Endothelial cell of umbilical vein (primary cell): ENCODE results near the gene INO80C. TPM values are rescaled to one million over a fixed set of nuclear protein-coding genes. Genes with fewer than 3 reads are reported as not detected.

ENCODE experiments used
- BruUV-seq: library from RNA; stranded (reverse); fragments of 400-500 nt; replicated peaks from 2 replicates; lab custom pipeline; 2021; lab: Mats Ljungman, UMichigan
- CTCF ChIA-PET: fragments of 300-600, 350-600 bp; sonication (Branson Sonifier 250); formaldehyde crosslinking; loops from one replicate; lab custom pipeline; 2021; ENCODE audit warnings: antibody characterized with exemption, inconsistent platforms; lab: Charles Lee
- POLR2A ChIA-PET: fragments of 300-600, 350-600 bp; sonication (Branson Sonifier 250); formaldehyde crosslinking; loops from one replicate; lab custom pipeline; 2021; ENCODE audit warnings: antibody characterized with exemption, inconsistent platforms; lab: Charles Lee
- DNase-seq: peaks from one replicate; pipeline ENCODE4 v3.0.0-alpha.2; 2011; ENCODE audit warnings: low read depth, low spot score
- FAIRE-seq: peaks from 2 replicates; lab custom pipeline; 2011; peaks lifted over from hg19 to GRCh38; lab: Jason Lieb, UNC
- H2AFZ ChIP-seq: 2 replicates; pipeline ENCODE4 v1.6.0; 2012; ENCODE audit warnings: low read depth, low read length, control low read depth, inconsistent platforms
- H3K27ac ChIP-seq: 2 replicates; pipeline ENCODE4 v1.5.1; 2011; ENCODE audit warnings: low read depth, mild to moderate bottlenecking, control low read depth, low read length, moderate library complexity; ENCODE audit not compliant: insufficient read depth
- H3K27me3 ChIP-seq, 2 experiments: 2 replicates each; pipeline versions ENCODE4 v1.6.0 to v1.6.1; 2011; ENCODE audit warnings: low read length in 2 of 2, mixed read lengths in 1 of 2; ENCODE audit not compliant: control insufficient read depth in 2 of 2, insufficient read depth in 2 of 2
- H3K36me3 ChIP-seq, 2 experiments: 2 replicates in 1 of 2; 3 replicates in 1 of 2; pipeline ENCODE4 v1.5.1; 2011; ENCODE audit warnings: low read length in 2 of 2, mild to moderate bottlenecking in 1 of 2, moderate library complexity in 1 of 2; ENCODE audit not compliant: control insufficient read depth in 2 of 2, insufficient read depth in 2 of 2; ENCODE audit errors: extremely low read depth in 1 of 2
- H3K4me1 ChIP-seq: 3 replicates; pipeline ENCODE4 v1.5.1; 2011; ENCODE audit warnings: mild to moderate bottlenecking, low read length; ENCODE audit not compliant: control insufficient read depth, insufficient read depth; ENCODE audit errors: extremely low read depth
- H3K4me2 ChIP-seq: 2 replicates; pipeline ENCODE4 v1.6.1; 2011; ENCODE audit warnings: low read length, control low read depth, mixed read lengths; ENCODE audit not compliant: insufficient read depth
- H3K4me3 ChIP-seq, 3 experiments: fragments of 200-600 bp in 1 of 3; sonication (generic), shearing (Covaris generic) in 1 of 3; replicated peaks in 1 of 3; 2 replicates each; pipeline ENCODE4 v1.5.1; 2011 to 2016; ENCODE audit warnings: control low read depth in 3 of 3, low read length in 3 of 3, mild to moderate bottlenecking in 2 of 3, inconsistent platforms in 1 of 3, low read depth in 1 of 3, moderate library complexity in 1 of 3; ENCODE audit not compliant: insufficient read depth in 1 of 3
- H3K79me2 ChIP-seq: 2 replicates; pipeline ENCODE4 v1.6.0; 2012; ENCODE audit warnings: low read length, inconsistent platforms; ENCODE audit not compliant: control insufficient read depth, insufficient read depth
- H3K9ac ChIP-seq: replicated peaks from 2 replicates; pipeline ENCODE3; 2011; ENCODE audit warnings: low read length, control low read depth; ENCODE audit not compliant: insufficient read depth; ENCODE audit errors: extremely low read depth
- H3K9me1 ChIP-seq: replicated peaks from 3 replicates; pipeline ENCODE4 v1.6.0; 2011; ENCODE audit warnings: mild to moderate bottlenecking, low read length; ENCODE audit not compliant: control insufficient read depth, insufficient read depth; ENCODE audit errors: extremely low read depth
- H3K9me3 ChIP-seq: replicated peaks from 2 replicates; pipeline ENCODE4 v1.5.1; 2012; ENCODE audit warnings: low read length, inconsistent platforms; ENCODE audit not compliant: control insufficient read depth, insufficient read depth
- H4K20me1 ChIP-seq: replicated peaks from 2 replicates; pipeline ENCODE3; 2011; ENCODE audit warnings: mild to moderate bottlenecking, low read length; ENCODE audit not compliant: control insufficient read depth, insufficient read depth; ENCODE audit errors: extremely low read depth
- EZH2 ChIP-seq: IDR thresholded peaks from 2 replicates; pipeline ENCODE4 v1.6.1; 2012; ENCODE audit warnings: borderline replicate concordance, low read depth, mild to moderate bottlenecking, moderate library complexity, low read length, inconsistent platforms; ENCODE audit not compliant: severe bottlenecking
- FOS ChIP-seq: IDR thresholded peaks from 2 replicates; pipeline ENCODE4 v1.6.1; 2011; ENCODE audit warnings: mild to moderate bottlenecking, low read length, moderate library complexity, borderline replicate concordance; ENCODE audit not compliant: insufficient read depth
- GATA2 ChIP-seq: IDR thresholded peaks from 2 replicates; pipeline ENCODE4 v1.7.0; 2011; ENCODE audit warnings: low read depth, mild to moderate bottlenecking, moderate library complexity, mixed read lengths, low read length; ENCODE audit not compliant: insufficient read length, insufficient read depth
- JUN ChIP-seq: IDR thresholded peaks from 2 replicates; pipeline ENCODE4 v1.6.1; 2011; ENCODE audit warnings: borderline replicate concordance, low read depth; ENCODE audit not compliant: insufficient read length, insufficient read depth
- MYC ChIP-seq: IDR thresholded peaks from one replicate; pipeline ENCODE4 v1.6.1; 2011; ENCODE audit warnings: mild to moderate bottlenecking, low read depth, low read length
- POLR2A ChIP-seq: IDR thresholded peaks from 2 replicates; pipeline ENCODE4 v1.6.1; 2012; ENCODE audit warnings: low read depth, mild to moderate bottlenecking, control low read depth, low read length
- POLR2AphosphoS5 ChIP-seq: IDR thresholded peaks from 2 replicates; pipeline ENCODE4 v1.6.1; 2012; ENCODE audit warnings: low read depth, mild to moderate bottlenecking, control low read depth, low read length, moderate library complexity; ENCODE audit not compliant: insufficient read depth
- dilution Hi-C: fragments of 300-500 bp; cut with MboI; formaldehyde crosslinking; loops from one replicate; pipeline ENCODE4 v1.15.0; 2019; ENCODE audit warnings: low sequenced_read_pairs; ENCODE audit not compliant: extremely low pct_ligation_motif_present
- intact Hi-C: fragments of 100-400 bp; cut with micrococcal nuclease; formaldehyde crosslinking; loops from one replicate; pipeline ENCODE4 v1.10.0; 2022
- polyA plus RNA-seq, 4 experiments: library from polyadenylated mRNA; depleted of rRNA in 3 of 4; stranded (reverse) in 3 of 4; unstranded in 1 of 4; fragments of >200 nt; gene quantifications; 2 replicates each; pipeline versions ENCODE4 v1.2.1 to v1.2.3, GENCODE V29; 2011 to 2012; ENCODE audit warnings: missing spikeins in 1 of 4
- total RNA-seq: library from RNA; stranded (reverse); gene quantifications from 2 replicates; pipeline ENCODE4 v1.2.3, GENCODE V29; 2021
- TF ChIP-seq, protein P1 (sequence below): IDR thresholded peaks from 2 replicates; pipeline ENCODE4 v1.6.1; 2011; ENCODE audit not compliant: insufficient read depth, insufficient read length
- TF ChIP-seq, protein P2 (sequence below), 2 donors: IDR thresholded peaks; 1 replicate in 1 of 2; 2 replicates in 1 of 2; pipeline ENCODE4 v1.5.1; 2011; ENCODE audit warnings: low read length in 2 of 2, mild to moderate bottlenecking in 2 of 2, moderate library complexity in 2 of 2, control low read depth in 1 of 2, inconsistent platforms in 1 of 2, low read depth in 1 of 2; ENCODE audit not compliant: insufficient read depth in 1 of 2; ENCODE audit errors: extremely low read depth in 1 of 2

INO80C gene
- total and polyA plus RNA-seq, 2 donors (not counting 3 experiments of a cell fraction or from before 2014, with no cell fraction given): 43.4 to 56.0 TPM

DNA sequence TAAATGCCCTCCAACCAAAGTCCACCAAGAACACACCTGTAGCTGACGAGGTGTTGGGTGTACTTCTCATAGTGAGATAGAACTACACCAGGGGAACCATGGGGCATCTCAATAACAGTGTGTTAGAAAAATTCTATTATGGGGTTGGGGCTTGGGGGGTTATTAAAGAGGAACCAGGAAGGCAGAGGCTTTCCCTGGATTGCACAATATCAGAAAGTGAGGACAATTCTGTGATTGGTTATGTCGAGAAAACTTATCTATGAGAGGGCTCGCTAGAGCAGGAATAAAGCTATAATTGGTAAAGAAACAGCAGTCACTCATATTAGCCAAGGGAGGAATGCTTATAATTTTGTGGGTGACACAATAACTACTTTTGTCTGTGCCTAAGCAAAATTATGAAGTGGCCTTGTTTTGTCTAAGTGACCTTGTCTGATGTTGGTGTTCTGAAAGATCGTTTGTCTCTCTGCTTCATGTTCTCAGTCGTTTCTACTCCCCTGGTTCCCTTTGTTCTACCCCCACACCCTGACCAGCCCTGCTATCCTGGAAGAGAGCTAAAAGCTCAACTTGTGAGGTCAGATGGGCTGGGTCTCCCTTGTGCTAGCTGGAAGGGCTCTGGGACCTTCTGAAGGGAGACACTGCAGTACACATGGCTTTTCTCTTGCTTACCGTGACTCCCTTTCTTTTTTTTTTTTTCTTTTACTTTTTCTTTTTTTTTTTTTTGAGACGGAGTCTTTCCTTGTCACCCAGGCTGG is 21.6 kb upstream of the INO80C start:
- H3K27me3 ChIP-seq: no peaks in the 10 kb centered on the region
- TF ChIP-seq EZH2 (no peak), POLR2A (no peak), POLR2AphosphoS5 (no peak), FOS (no peak)
- intact Hi-C loops: no loop called here
- no TSS peak for BruUV-seq
- H3K27ac ChIP-seq: no peak overlapping the region
- H3K79me2 ChIP-seq: no peaks in the 10 kb centered on the region
- no peak overlapping the region for H2AFZ ChIP-seq
- no peaks in the 10 kb centered on the region for H3K4me1 ChIP-seq
- H3K9ac ChIP-seq: no peak overlapping the region
- dilution Hi-C loops: no loop called here
- no peak overlapping the region for H3K4me3 ChIP-seq
- no peak overlapping the region for H3K4me2 ChIP-seq
- H3K9me3 ChIP-seq: no peaks in the 10 kb centered on the region
- DNase-seq (no peak), FAIRE-seq (no peak)
- H4K20me1 ChIP-seq: no peaks in the 10 kb centered on the region
- no peaks in the 10 kb centered on the region for H3K36me3 ChIP-seq
- POLR2A ChIA-PET: no interaction called here
- CTCF ChIA-PET: no interaction called here
- H3K9me1 ChIP-seq: no peaks in the 10 kb centered on the region

DNA sequence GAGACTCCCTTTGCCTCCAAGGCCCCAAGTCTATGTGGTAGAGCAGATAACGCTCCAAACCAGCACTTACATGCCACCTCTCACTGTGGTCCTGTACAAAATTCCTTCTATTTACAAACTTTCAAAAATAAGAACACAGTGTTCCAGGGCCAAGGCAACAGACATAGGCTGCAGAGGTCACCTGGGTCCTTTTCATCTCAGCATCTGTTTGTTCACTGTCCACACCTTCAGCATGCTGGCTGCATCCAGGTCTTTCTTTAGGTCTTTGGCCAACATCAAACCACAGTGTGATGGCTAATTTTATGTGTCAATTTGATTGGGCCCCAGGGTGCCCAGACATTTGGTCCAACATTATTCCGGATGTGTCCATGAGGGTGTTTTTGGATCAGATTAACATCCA is 20.0 kb upstream of the INO80C start:
- Histone ChIP-seq H3K9me1 (no peaks in the 10 kb centered on the region), H3K36me3 (no peaks in the 10 kb centered on the region), H3K9ac (no peak overlapping the region), H3K79me2 (no peaks in the 10 kb centered on the region), H4K20me1 (no peaks in the 10 kb centered on the region), H3K4me2 (no peak overlapping the region), H2AFZ (no peak overlapping the region), H3K27me3 (no peaks in the 10 kb centered on the region), H3K4me1 (no peaks in the 10 kb centered on the region), H3K4me3 (no peak overlapping the region), H3K9me3 (no peaks in the 10 kb centered on the region), H3K27ac (no peak overlapping the region)
- dilution Hi-C loops (no loop called here), intact Hi-C loops (no loop called here)
- no TSS peak for BruUV-seq
- POLR2A ChIA-PET: no interaction called here
- TF ChIP-seq GATA2 (no peak), EZH2 (no peak), FOS (no peak), JUN (no peak), MYC (no peak), POLR2A (no peak), POLR2AphosphoS5 (no peak)
- TF ChIP-seq, protein P1, sequence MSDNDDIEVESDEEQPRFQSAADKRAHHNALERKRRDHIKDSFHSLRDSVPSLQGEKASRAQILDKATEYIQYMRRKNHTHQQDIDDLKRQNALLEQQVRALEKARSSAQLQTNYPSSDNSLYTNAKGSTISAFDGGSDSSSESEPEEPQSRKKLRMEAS: no peak
- TF ChIP-seq, protein P2, sequence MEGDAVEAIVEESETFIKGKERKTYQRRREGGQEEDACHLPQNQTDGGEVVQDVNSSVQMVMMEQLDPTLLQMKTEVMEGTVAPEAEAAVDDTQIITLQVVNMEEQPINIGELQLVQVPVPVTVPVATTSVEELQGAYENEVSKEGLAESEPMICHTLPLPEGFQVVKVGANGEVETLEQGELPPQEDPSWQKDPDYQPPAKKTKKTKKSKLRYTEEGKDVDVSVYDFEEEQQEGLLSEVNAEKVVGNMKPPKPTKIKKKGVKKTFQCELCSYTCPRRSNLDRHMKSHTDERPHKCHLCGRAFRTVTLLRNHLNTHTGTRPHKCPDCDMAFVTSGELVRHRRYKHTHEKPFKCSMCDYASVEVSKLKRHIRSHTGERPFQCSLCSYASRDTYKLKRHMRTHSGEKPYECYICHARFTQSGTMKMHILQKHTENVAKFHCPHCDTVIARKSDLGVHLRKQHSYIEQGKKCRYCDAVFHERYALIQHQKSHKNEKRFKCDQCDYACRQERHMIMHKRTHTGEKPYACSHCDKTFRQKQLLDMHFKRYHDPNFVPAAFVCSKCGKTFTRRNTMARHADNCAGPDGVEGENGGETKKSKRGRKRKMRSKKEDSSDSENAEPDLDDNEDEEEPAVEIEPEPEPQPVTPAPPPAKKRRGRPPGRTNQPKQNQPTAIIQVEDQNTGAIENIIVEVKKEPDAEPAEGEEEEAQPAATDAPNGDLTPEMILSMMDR (IDR thresholded peaks at IDR 0.05; ENCODE audit: extremely low read depth in 1 of 2, insufficient read depth in 1 of 2, low read depth in 1 of 2, low read length in 2 of 2): no peak
- CTCF ChIA-PET: no interaction called here
- FAIRE-seq (no peak), DNase-seq (no peak)
